ENCODE measurements around the gene TBCD.

Gene TBCD

GRCh38 chr17:82871776-82872561 lies 120.1 kb downstream of the TBCD start:
- no peak overlapping the region for H2AFZ ChIP-seq (ENCODE audit: low read depth, low read length)
- peaks cover 4% of the 10 kb centered on the region for H3K27me3 ChIP-seq (ENCODE audit: low read depth, low read length)
- H3K9ac ChIP-seq (ENCODE audit: low read length) = no peak overlapping the region
- peak overlapping the region; percentile 23; the same call in 1 of the 2 replicates for H3K4me3 ChIP-seq (ENCODE audit: low read length)
- peak; percentile 3; the same call in 1 of the 2 replicates for TF ChIP-seq CTCF (IDR thresholded peaks at IDR 0.05; ENCODE audit: low read depth, low read length)
- TF ChIP-seq EZH2phosphoT487 (IDR thresholded peaks at IDR 0.05; ENCODE audit: low read depth) = no peak
- H3K27ac ChIP-seq (ENCODE audit: low read length) = peak overlapping the region; percentile 67
- peaks cover 56% of the 10 kb centered on the region for H3K4me1 ChIP-seq (ENCODE audit: low read length)
- peak overlapping the region; percentile 57 for H3K4me2 ChIP-seq (ENCODE audit: low read length)
- peaks cover 29% of the 10 kb centered on the region for H3K36me3 ChIP-seq (replicated peaks; ENCODE audit: low read depth, low read length)
- 0 out of 2 replicates have a peak, but pooled peaks cover 4% of the 10 kb centered on the region for H3K79me2 ChIP-seq (ENCODE audit: low read length)
- no peaks in the 10 kb centered on the region for H3K9me3 ChIP-seq (ENCODE audit: insufficient read depth, low read length)
- H4K20me1 ChIP-seq (ENCODE audit: insufficient read depth, low read length) = peaks cover 68% of the 10 kb centered on the region

GRCh38 chr17:82872591-82873520 lies 121.0 kb downstream of the TBCD start:
- H4K20me1 ChIP-seq (ENCODE audit: insufficient read depth, low read length) = peaks cover 59% of the 10 kb centered on the region
- H3K4me3 ChIP-seq (ENCODE audit: low read length) = no peak overlapping the region
- 0 out of 2 replicates have a peak, but pooled peaks cover 3% of the 10 kb centered on the region for H3K27me3 ChIP-seq (ENCODE audit: low read depth, low read length)
- TF ChIP-seq EZH2phosphoT487 (IDR thresholded peaks at IDR 0.05; ENCODE audit: low read depth) = no peak
- no peak for TF ChIP-seq CTCF (IDR thresholded peaks at IDR 0.05; ENCODE audit: low read depth, low read length)
- H3K4me1 ChIP-seq (ENCODE audit: low read length) = peaks cover 49% of the 10 kb centered on the region
- peaks cover 26% of the 10 kb centered on the region for H3K36me3 ChIP-seq (replicated peaks; ENCODE audit: low read depth, low read length)
- no peaks in the 10 kb centered on the region for H3K9me3 ChIP-seq (ENCODE audit: insufficient read depth, low read length)
- 0 out of 2 replicates have a peak, but pooled peaks cover 4% of the 10 kb centered on the region for H3K79me2 ChIP-seq (ENCODE audit: low read length)
- no peak overlapping the region for H2AFZ ChIP-seq (ENCODE audit: low read depth, low read length)
- H3K9ac ChIP-seq (ENCODE audit: low read length) = no peak overlapping the region
- no peak overlapping the region for H3K27ac ChIP-seq (ENCODE audit: low read length)
- H3K4me2 ChIP-seq (ENCODE audit: low read length) = peak overlapping the region; percentile 57

- Histone ChIP-seq H4K20me1 (ENCODE audit: insufficient read depth, low read length) (peaks cover 53% of the 10 kb centered on the region), H3K4me3 (ENCODE audit: low read length) (no peak overlapping the region), H3K4me2 (ENCODE audit: low read length) (no peak overlapping the region), H3K27ac (ENCODE audit: low read length) (no peak overlapping the region), H3K9me3 (ENCODE audit: insufficient read depth, low read length) (no peaks in the 10 kb centered on the region), H3K4me1 (ENCODE audit: low read length) (peaks cover 48% of the 10 kb centered on the region), H3K9ac (ENCODE audit: low read length) (no peak overlapping the region), H3K79me2 (ENCODE audit: low read length) (0 out of 2 replicates have a peak, but pooled peaks cover 4% of the 10 kb centered on the region), H3K36me3 (replicated peaks; ENCODE audit: low read depth, low read length) (peaks cover 26% of the 10 kb centered on the region), H3K27me3 (ENCODE audit: low read depth, low read length) (0 out of 2 replicates have a peak, but pooled peaks cover 3% of the 10 kb centered on the region), H2AFZ (ENCODE audit: low read depth, low read length) (no peak overlapping the region)
- TF ChIP-seq EZH2phosphoT487 (IDR thresholded peaks at IDR 0.05; ENCODE audit: low read depth) (no peak), CTCF (IDR thresholded peaks at IDR 0.05; ENCODE audit: low read depth, low read length) (no peak)
Measured at GRCh38 chr17:82873521-82873920, 121.7 kb downstream of the TBCD start.

Data from OCI-LY3 (cell line).